ENCODE data around the gene KLHL33.

DNA sequence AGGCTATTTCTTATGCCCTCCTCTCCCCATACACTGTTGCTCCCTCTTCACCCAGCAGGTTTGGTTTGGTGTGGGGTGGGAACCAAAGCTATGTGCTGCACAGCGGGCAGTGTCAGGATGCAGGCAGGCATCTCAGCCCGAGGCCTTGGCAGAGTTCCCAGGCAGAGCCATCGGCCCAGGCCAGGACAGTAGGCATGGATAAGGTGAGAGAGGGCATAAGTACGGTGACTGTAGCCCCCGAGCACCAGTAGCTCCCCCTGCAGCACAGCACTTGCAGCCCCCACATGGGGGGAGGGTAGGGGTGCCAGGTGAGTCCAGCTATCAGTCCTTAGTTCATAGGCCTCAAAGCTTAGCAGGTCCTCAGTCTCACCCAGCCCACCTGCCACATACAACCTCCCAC is 7.2 kb downstream of the KLHL33 start:
- TF ChIP-seq, protein P1, sequence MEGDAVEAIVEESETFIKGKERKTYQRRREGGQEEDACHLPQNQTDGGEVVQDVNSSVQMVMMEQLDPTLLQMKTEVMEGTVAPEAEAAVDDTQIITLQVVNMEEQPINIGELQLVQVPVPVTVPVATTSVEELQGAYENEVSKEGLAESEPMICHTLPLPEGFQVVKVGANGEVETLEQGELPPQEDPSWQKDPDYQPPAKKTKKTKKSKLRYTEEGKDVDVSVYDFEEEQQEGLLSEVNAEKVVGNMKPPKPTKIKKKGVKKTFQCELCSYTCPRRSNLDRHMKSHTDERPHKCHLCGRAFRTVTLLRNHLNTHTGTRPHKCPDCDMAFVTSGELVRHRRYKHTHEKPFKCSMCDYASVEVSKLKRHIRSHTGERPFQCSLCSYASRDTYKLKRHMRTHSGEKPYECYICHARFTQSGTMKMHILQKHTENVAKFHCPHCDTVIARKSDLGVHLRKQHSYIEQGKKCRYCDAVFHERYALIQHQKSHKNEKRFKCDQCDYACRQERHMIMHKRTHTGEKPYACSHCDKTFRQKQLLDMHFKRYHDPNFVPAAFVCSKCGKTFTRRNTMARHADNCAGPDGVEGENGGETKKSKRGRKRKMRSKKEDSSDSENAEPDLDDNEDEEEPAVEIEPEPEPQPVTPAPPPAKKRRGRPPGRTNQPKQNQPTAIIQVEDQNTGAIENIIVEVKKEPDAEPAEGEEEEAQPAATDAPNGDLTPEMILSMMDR (IDR thresholded peaks at IDR 0.05): no peak
- TF ChIP-seq POLR2A (IDR thresholded peaks at IDR 0.05): no peak

Data from heart left ventricle (tissue), 13 donors.